Measurements from ENCODE around the gene LCT. TPM values are rescaled to one million over a fixed set of nuclear protein-coding genes. Genes with fewer than 3 reads are reported as not detected.

LCT gene
- total RNA-seq, 1 donor from 2014 or later: 0.19 TPM

- Mint-ChIP-seq H3K36me3 (ENCODE audit: insufficient read depth) (no peaks in the 10 kb centered on the region), H3K27ac (no peak overlapping the region), H3K27me3 (no peaks in the 10 kb centered on the region), H3K9me3 (ENCODE audit: low read depth) (no peaks in the 10 kb centered on the region), H3K4me1 (ENCODE audit: low read depth) (no peaks in the 10 kb centered on the region), H3K4me3 (ENCODE audit: low read depth) (no peak overlapping the region)
- TF ChIP-seq, protein P1, sequence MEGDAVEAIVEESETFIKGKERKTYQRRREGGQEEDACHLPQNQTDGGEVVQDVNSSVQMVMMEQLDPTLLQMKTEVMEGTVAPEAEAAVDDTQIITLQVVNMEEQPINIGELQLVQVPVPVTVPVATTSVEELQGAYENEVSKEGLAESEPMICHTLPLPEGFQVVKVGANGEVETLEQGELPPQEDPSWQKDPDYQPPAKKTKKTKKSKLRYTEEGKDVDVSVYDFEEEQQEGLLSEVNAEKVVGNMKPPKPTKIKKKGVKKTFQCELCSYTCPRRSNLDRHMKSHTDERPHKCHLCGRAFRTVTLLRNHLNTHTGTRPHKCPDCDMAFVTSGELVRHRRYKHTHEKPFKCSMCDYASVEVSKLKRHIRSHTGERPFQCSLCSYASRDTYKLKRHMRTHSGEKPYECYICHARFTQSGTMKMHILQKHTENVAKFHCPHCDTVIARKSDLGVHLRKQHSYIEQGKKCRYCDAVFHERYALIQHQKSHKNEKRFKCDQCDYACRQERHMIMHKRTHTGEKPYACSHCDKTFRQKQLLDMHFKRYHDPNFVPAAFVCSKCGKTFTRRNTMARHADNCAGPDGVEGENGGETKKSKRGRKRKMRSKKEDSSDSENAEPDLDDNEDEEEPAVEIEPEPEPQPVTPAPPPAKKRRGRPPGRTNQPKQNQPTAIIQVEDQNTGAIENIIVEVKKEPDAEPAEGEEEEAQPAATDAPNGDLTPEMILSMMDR (IDR thresholded peaks at IDR 0.05; ENCODE audit: unreplicated experiment): no peak
- no peak for DNase-seq (ENCODE audit: low spot score, unreplicated experiment)
Observed at GRCh38 chr2:135792401-135793150, 44.4 kb downstream of the LCT start.

- Mint-ChIP-seq H3K4me1 (ENCODE audit: low read depth) (no peaks in the 10 kb centered on the region), H3K27ac (peak overlapping the region; percentile 3), H3K4me3 (ENCODE audit: low read depth) (no peak overlapping the region), H3K27me3 (no peaks in the 10 kb centered on the region), H3K36me3 (ENCODE audit: insufficient read depth) (peaks cover 2% of the 10 kb centered on the region), H3K9me3 (ENCODE audit: low read depth) (no peaks in the 10 kb centered on the region)
- no peak for DNase-seq (ENCODE audit: low spot score, unreplicated experiment)
- TF ChIP-seq, protein P1 (IDR thresholded peaks at IDR 0.05; ENCODE audit: unreplicated experiment): no peak
Observed at GRCh38 chr2:135791418-135792190, 45.4 kb downstream of the LCT start.

DNA sequence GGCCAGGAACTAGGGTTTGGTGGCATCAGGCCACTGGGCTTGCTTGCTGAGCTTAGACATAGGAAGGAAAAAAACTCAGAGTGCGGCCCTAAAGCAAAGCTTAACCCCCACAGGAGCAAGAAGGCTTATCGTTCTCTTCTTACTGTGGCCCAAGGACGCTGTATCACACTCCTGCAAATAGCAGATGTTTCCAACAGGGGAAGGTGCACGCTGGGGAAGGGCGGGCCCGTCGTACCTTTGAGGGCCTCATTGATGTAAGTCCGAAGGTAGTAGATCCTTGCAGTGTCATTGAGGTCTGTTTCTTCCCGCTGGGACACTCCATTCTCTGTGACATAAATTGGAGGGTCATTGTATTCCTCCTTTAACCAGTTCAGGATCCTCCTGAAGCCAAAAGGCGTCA, 46.6 kb downstream of the LCT start:
- Mint-ChIP-seq H3K27me3 (no peaks in the 10 kb centered on the region), H3K4me3 (ENCODE audit: low read depth) (no peak overlapping the region), H3K9me3 (ENCODE audit: low read depth) (no peaks in the 10 kb centered on the region), H3K27ac (no peak overlapping the region), H3K4me1 (ENCODE audit: low read depth) (no peaks in the 10 kb centered on the region), H3K36me3 (ENCODE audit: insufficient read depth) (peaks cover 9% of the 10 kb centered on the region)
- no peak for DNase-seq (ENCODE audit: low spot score, unreplicated experiment)
- TF ChIP-seq, protein P1 (IDR thresholded peaks at IDR 0.05; ENCODE audit: unreplicated experiment): no peak

DNA sequence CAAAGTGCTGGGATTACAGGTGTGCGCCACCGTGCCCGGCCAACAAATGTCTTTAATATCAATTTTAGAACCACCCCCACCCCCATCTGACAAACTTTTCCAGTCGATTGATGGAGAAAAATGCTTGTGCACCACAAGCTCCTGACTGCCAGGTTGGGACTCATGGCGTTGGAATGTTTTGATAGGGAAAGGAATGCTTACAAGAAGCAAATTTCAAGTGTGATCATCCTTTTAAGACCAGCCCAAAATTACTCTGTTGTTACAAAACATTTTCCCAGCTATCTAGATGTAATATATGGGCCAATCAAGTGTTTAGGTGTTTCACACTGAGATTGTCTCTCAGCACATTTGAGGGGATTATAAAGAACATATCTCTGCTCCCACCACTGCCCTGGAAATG, 50.2 kb downstream of the LCT start:
- Mint-ChIP-seq H3K27ac (no peak overlapping the region), H3K27me3 (no peaks in the 10 kb centered on the region), H3K36me3 (ENCODE audit: insufficient read depth) (peaks cover 35% of the 10 kb centered on the region), H3K9me3 (ENCODE audit: low read depth) (peaks cover 5% of the 10 kb centered on the region), H3K4me3 (ENCODE audit: low read depth) (no peak overlapping the region), H3K4me1 (ENCODE audit: low read depth) (no peaks in the 10 kb centered on the region)
- DNase-seq (ENCODE audit: low spot score, unreplicated experiment): no peak
- TF ChIP-seq, protein P1 (IDR thresholded peaks at IDR 0.05; ENCODE audit: unreplicated experiment): no peak

- Mint-ChIP-seq H3K27me3 (no peaks in the 10 kb centered on the region), H3K9me3 (ENCODE audit: low read depth) (peaks cover 5% of the 10 kb centered on the region), H3K36me3 (ENCODE audit: insufficient read depth) (peaks cover 42% of the 10 kb centered on the region), H3K27ac (peak overlapping the region; percentile 78), H3K4me3 (ENCODE audit: low read depth) (no peak overlapping the region), H3K4me1 (ENCODE audit: low read depth) (no peaks in the 10 kb centered on the region)
- TF ChIP-seq, protein P1 (IDR thresholded peaks at IDR 0.05; ENCODE audit: unreplicated experiment): peak; percentile 25
- DNase-seq (ENCODE audit: low spot score, unreplicated experiment): no peak
Observed at GRCh38 chr2:135785032-135785431, 52.0 kb downstream of the LCT start.
